Endothelial cell of umbilical vein (primary cell): Measurements from ENCODE around the gene ZNF627. TPM values are rescaled to one million over a fixed set of nuclear protein-coding genes. Genes with fewer than 3 reads are reported as not detected.

ENCODE experiments used
- BruUV-seq: library from RNA; stranded (reverse); fragments of 400-500 nt; replicated peaks from 2 replicates; lab custom pipeline; 2021; lab: Mats Ljungman, UMichigan
- CTCF ChIA-PET: fragments of 300-600, 350-600 bp; sonication (Branson Sonifier 250); formaldehyde crosslinking; loops from one replicate; lab custom pipeline; 2021; ENCODE audit warnings: antibody characterized with exemption, inconsistent platforms; lab: Charles Lee
- POLR2A ChIA-PET: fragments of 300-600, 350-600 bp; sonication (Branson Sonifier 250); formaldehyde crosslinking; loops from one replicate; lab custom pipeline; 2021; ENCODE audit warnings: antibody characterized with exemption, inconsistent platforms; lab: Charles Lee
- DNase-seq: peaks from one replicate; pipeline ENCODE4 v3.0.0-alpha.2; 2011; ENCODE audit warnings: low read depth, low spot score
- FAIRE-seq: peaks from 2 replicates; lab custom pipeline; 2011; peaks lifted over from hg19 to GRCh38; lab: Jason Lieb, UNC
- H2AFZ ChIP-seq: 2 replicates; pipeline ENCODE4 v1.6.0; 2012; ENCODE audit warnings: low read depth, low read length, control low read depth, inconsistent platforms
- H3K27ac ChIP-seq: 2 replicates; pipeline ENCODE4 v1.5.1; 2011; ENCODE audit warnings: low read depth, mild to moderate bottlenecking, control low read depth, low read length, moderate library complexity; ENCODE audit not compliant: insufficient read depth
- H3K27me3 ChIP-seq, 2 experiments: 2 replicates each; pipeline versions ENCODE4 v1.6.0 to v1.6.1; 2011; ENCODE audit warnings: low read length in 2 of 2, mixed read lengths in 1 of 2; ENCODE audit not compliant: control insufficient read depth in 2 of 2, insufficient read depth in 2 of 2
- H3K36me3 ChIP-seq, 2 experiments: 2 replicates in 1 of 2; 3 replicates in 1 of 2; pipeline ENCODE4 v1.5.1; 2011; ENCODE audit warnings: low read length in 2 of 2, mild to moderate bottlenecking in 1 of 2, moderate library complexity in 1 of 2; ENCODE audit not compliant: control insufficient read depth in 2 of 2, insufficient read depth in 2 of 2; ENCODE audit errors: extremely low read depth in 1 of 2
- H3K4me1 ChIP-seq: 3 replicates; pipeline ENCODE4 v1.5.1; 2011; ENCODE audit warnings: mild to moderate bottlenecking, low read length; ENCODE audit not compliant: control insufficient read depth, insufficient read depth; ENCODE audit errors: extremely low read depth
- H3K4me2 ChIP-seq: 2 replicates; pipeline ENCODE4 v1.6.1; 2011; ENCODE audit warnings: low read length, control low read depth, mixed read lengths; ENCODE audit not compliant: insufficient read depth
- H3K4me3 ChIP-seq, 3 experiments: fragments of 200-600 bp in 1 of 3; sonication (generic), shearing (Covaris generic) in 1 of 3; replicated peaks in 1 of 3; 2 replicates each; pipeline ENCODE4 v1.5.1; 2011 to 2016; ENCODE audit warnings: control low read depth in 3 of 3, low read length in 3 of 3, mild to moderate bottlenecking in 2 of 3, inconsistent platforms in 1 of 3, low read depth in 1 of 3, moderate library complexity in 1 of 3; ENCODE audit not compliant: insufficient read depth in 1 of 3
- H3K79me2 ChIP-seq: 2 replicates; pipeline ENCODE4 v1.6.0; 2012; ENCODE audit warnings: low read length, inconsistent platforms; ENCODE audit not compliant: control insufficient read depth, insufficient read depth
- H3K9ac ChIP-seq: replicated peaks from 2 replicates; pipeline ENCODE3; 2011; ENCODE audit warnings: low read length, control low read depth; ENCODE audit not compliant: insufficient read depth; ENCODE audit errors: extremely low read depth
- H3K9me1 ChIP-seq: replicated peaks from 3 replicates; pipeline ENCODE4 v1.6.0; 2011; ENCODE audit warnings: mild to moderate bottlenecking, low read length; ENCODE audit not compliant: control insufficient read depth, insufficient read depth; ENCODE audit errors: extremely low read depth
- H3K9me3 ChIP-seq: replicated peaks from 2 replicates; pipeline ENCODE4 v1.5.1; 2012; ENCODE audit warnings: low read length, inconsistent platforms; ENCODE audit not compliant: control insufficient read depth, insufficient read depth
- H4K20me1 ChIP-seq: replicated peaks from 2 replicates; pipeline ENCODE3; 2011; ENCODE audit warnings: mild to moderate bottlenecking, low read length; ENCODE audit not compliant: control insufficient read depth, insufficient read depth; ENCODE audit errors: extremely low read depth
- CTCF ChIP-seq, 2 donors: IDR thresholded peaks; 1 replicate in 1 of 2; 2 replicates in 1 of 2; pipeline ENCODE4 v1.5.1; 2011; ENCODE audit warnings: low read length in 2 of 2, mild to moderate bottlenecking in 2 of 2, moderate library complexity in 2 of 2, control low read depth in 1 of 2, inconsistent platforms in 1 of 2, low read depth in 1 of 2; ENCODE audit not compliant: insufficient read depth in 1 of 2; ENCODE audit errors: extremely low read depth in 1 of 2
- EZH2 ChIP-seq: IDR thresholded peaks from 2 replicates; pipeline ENCODE4 v1.6.1; 2012; ENCODE audit warnings: borderline replicate concordance, low read depth, mild to moderate bottlenecking, moderate library complexity, low read length, inconsistent platforms; ENCODE audit not compliant: severe bottlenecking
- FOS ChIP-seq: IDR thresholded peaks from 2 replicates; pipeline ENCODE4 v1.6.1; 2011; ENCODE audit warnings: mild to moderate bottlenecking, low read length, moderate library complexity, borderline replicate concordance; ENCODE audit not compliant: insufficient read depth
- GATA2 ChIP-seq: IDR thresholded peaks from 2 replicates; pipeline ENCODE4 v1.7.0; 2011; ENCODE audit warnings: low read depth, mild to moderate bottlenecking, moderate library complexity, mixed read lengths, low read length; ENCODE audit not compliant: insufficient read length, insufficient read depth
- JUN ChIP-seq: IDR thresholded peaks from 2 replicates; pipeline ENCODE4 v1.6.1; 2011; ENCODE audit warnings: borderline replicate concordance, low read depth; ENCODE audit not compliant: insufficient read length, insufficient read depth
- MAX ChIP-seq: IDR thresholded peaks from 2 replicates; pipeline ENCODE4 v1.6.1; 2011; ENCODE audit not compliant: insufficient read depth, insufficient read length
- MYC ChIP-seq: IDR thresholded peaks from one replicate; pipeline ENCODE4 v1.6.1; 2011; ENCODE audit warnings: mild to moderate bottlenecking, low read depth, low read length
- POLR2A ChIP-seq: IDR thresholded peaks from 2 replicates; pipeline ENCODE4 v1.6.1; 2012; ENCODE audit warnings: low read depth, mild to moderate bottlenecking, control low read depth, low read length
- POLR2AphosphoS5 ChIP-seq: IDR thresholded peaks from 2 replicates; pipeline ENCODE4 v1.6.1; 2012; ENCODE audit warnings: low read depth, mild to moderate bottlenecking, control low read depth, low read length, moderate library complexity; ENCODE audit not compliant: insufficient read depth
- dilution Hi-C: fragments of 300-500 bp; cut with MboI; formaldehyde crosslinking; loops from one replicate; pipeline ENCODE4 v1.15.0; 2019; ENCODE audit warnings: low sequenced_read_pairs; ENCODE audit not compliant: extremely low pct_ligation_motif_present
- intact Hi-C: fragments of 100-400 bp; cut with micrococcal nuclease; formaldehyde crosslinking; loops from one replicate; pipeline ENCODE4 v1.10.0; 2022
- polyA plus RNA-seq, 4 experiments: library from polyadenylated mRNA; depleted of rRNA in 3 of 4; stranded (reverse) in 3 of 4; unstranded in 1 of 4; fragments of >200 nt; gene quantifications; 2 replicates each; pipeline versions ENCODE4 v1.2.1 to v1.2.3, GENCODE V29; 2011 to 2012; ENCODE audit warnings: missing spikeins in 1 of 4
- total RNA-seq: library from RNA; stranded (reverse); gene quantifications from 2 replicates; pipeline ENCODE4 v1.2.3, GENCODE V29; 2021

The ZNF627 gene
- total and polyA plus RNA-seq, 2 donors (not counting 3 experiments of a cell fraction or from before 2014, with no cell fraction given): 5.6 to 9.7 TPM

GRCh38 chr19:11657307-11657706, 60.0 kb downstream of the ZNF627 start:
- no peak overlapping the region for H3K9ac ChIP-seq
- dilution Hi-C loops (no loop called here), intact Hi-C loops (no loop called here)
- TF ChIP-seq EZH2 (no peak), JUN (no peak), MAX (no peak), GATA2 (no peak), FOS (no peak), POLR2A (no peak), MYC (no peak), CTCF (IDR thresholded peaks at IDR 0.05; ENCODE audit: extremely low read depth in 1 of 2, insufficient read depth in 1 of 2, low read depth in 1 of 2, low read length in 2 of 2) (no peak), POLR2AphosphoS5 (no peak)
- no peaks in the 10 kb centered on the region for H3K4me1 ChIP-seq
- H3K27ac ChIP-seq: no peak overlapping the region
- no peak for FAIRE-seq
- no peaks in the 10 kb centered on the region for H3K27me3 ChIP-seq
- no peak overlapping the region for H2AFZ ChIP-seq
- no peaks in the 10 kb centered on the region for H3K36me3 ChIP-seq
- H3K79me2 ChIP-seq: no peaks in the 10 kb centered on the region
- no peaks in the 10 kb centered on the region for H4K20me1 ChIP-seq
- BruUV-seq: no TSS peak
- no peak overlapping the region for H3K4me3 ChIP-seq
- no peak overlapping the region for H3K4me2 ChIP-seq
- DNase-seq: no peak
- H3K9me3 ChIP-seq: peaks cover 3% of the 10 kb centered on the region
- ChIA-PET CTCF (no interaction called here), POLR2A (no interaction called here)
- H3K9me1 ChIP-seq: no peaks in the 10 kb centered on the region
